Transverse colon (tissue), 4 donors: ENCODE measurements around the gene RPLP1. TPM values are rescaled to one million over a fixed set of nuclear protein-coding genes. Genes with fewer than 3 reads are reported as not detected.

ENCODE experiments used
- DNase-seq: peaks from one replicate; pipeline ENCODE4 v3.0.0-alpha.2; 2019
- H3K27ac ChIP-seq, 4 donors: fragments of 200-600 bp; sonication (generic); 2 replicates each; pipeline ENCODE4 v1.5.1; 2016 to 2018; ENCODE audit warnings: inconsistent platforms in 4 of 4
- H3K27me3 ChIP-seq: fragments of 200-600 bp; sonication (generic); 2 replicates; pipeline ENCODE4 v1.5.1; 2017; ENCODE audit warnings: inconsistent platforms
- H3K36me3 ChIP-seq, 4 donors: fragments of 200-600 bp; sonication (generic); 2 replicates each; pipeline ENCODE4 v1.5.1; 2017 to 2019; ENCODE audit warnings: inconsistent platforms in 4 of 4
- H3K4me1 ChIP-seq, 4 donors: fragments of 200-600 bp; sonication (generic); 2 replicates each; pipeline ENCODE4 v1.5.1; 2017 to 2020; ENCODE audit warnings: inconsistent platforms in 4 of 4
- H3K4me3 ChIP-seq, 4 donors: fragments of 200-600 bp; sonication (generic); 1 replicate in 1 of 4; 2 replicates in 3 of 4; pipeline versions ENCODE4 v1.5.1 to v1.6.1; 2017 to 2019; ENCODE audit warnings: inconsistent platforms in 4 of 4
- H3K9me3 ChIP-seq, 2 donors: fragments of 200-600 bp; sonication (generic); 2 replicates each; pipeline ENCODE4 v1.5.1; 2017 to 2019; ENCODE audit warnings: inconsistent platforms in 2 of 2
- EP300 ChIP-seq: sonication (generic); formaldehyde crosslinking; IDR thresholded peaks from one replicate; pipeline ENCODE4 v1.6.1; 2017; ENCODE audit warnings: antibody characterized with exemption, low read depth
- POLR2A ChIP-seq: fragments of 450-650 bp; IDR thresholded peaks from one replicate; pipeline ENCODE4 v1.6.1; 2016; ENCODE audit warnings: antibody characterized with exemption, mild to moderate bottlenecking, moderate library complexity
- POLR2AphosphoS5 ChIP-seq, 3 donors: sonication (generic); formaldehyde crosslinking; IDR thresholded peaks; one replicate each; pipeline ENCODE4 v1.6.1; 2016; ENCODE audit warnings: antibody characterized with exemption in 3 of 3
- WGBS, 2 donors: methylation state at CpG; one replicate each; pipeline ENCODE4 v1.1.5; 2018; ENCODE audit warnings: low coverage in 1 of 2; 5-methylcytosine and 5-hydroxymethylcytosine counted together
- in situ Hi-C, 4 donors: fragments of 200-750 bp; cut with MboI; loops; one replicate each; pipeline versions ENCODE4 v1.15.0 to v1.15.1; 2017; ENCODE audit warnings: low sequenced_read_pairs in 3 of 4, low pct_ligation_motif_present in 1 of 4, low pct_unique_long_range_greater_than_20kb in 1 of 4
- intact Hi-C: fragments of 100-400 bp; cut with DNase I; formaldehyde crosslinking; loops from one replicate; pipeline ENCODE4 v1.15.1; 2023; ENCODE audit warnings: low total_unique reads
- total RNA-seq, 4 donors: library from RNA; depleted of rRNA; stranded (reverse); fragments of >200 nt; gene quantifications; one replicate each; pipeline ENCODE4 v1.1.0, GENCODE V29; 2016
- TF ChIP-seq, protein P1 (sequence below), 5 experiments: fragments of 200-600 bp in 3 of 5; fragments of 450-650 bp in 2 of 5; sonication (generic) in 3 of 5; IDR thresholded peaks; 1 replicate in 2 of 5; 2 replicates in 3 of 5; pipeline ENCODE4 v1.5.1; 2016 to 2017; ENCODE audit warnings: antibody characterized with exemption in 5 of 5, inconsistent platforms in 3 of 5, mild to moderate bottlenecking in 2 of 5, moderate library complexity in 1 of 5

Gene RPLP1
- total RNA-seq, 4 donors from 2014 or later, result 279 to 742 (median 450) TPM

GRCh38 chr15:69433831-69434230 is 18.8 kb upstream of the RPLP1 start:
- H3K9me3 ChIP-seq, result no peaks in the 10 kb centered on the region
- H3K27me3 ChIP-seq, result no peaks in the 10 kb centered on the region
- H3K4me1 ChIP-seq, result no peaks in the 10 kb centered on the region
- TF ChIP-seq POLR2A (no peak), POLR2AphosphoS5 (IDR thresholded peaks at IDR 0.05) (no peak)
- WGBS, 2 donors, result 81 to 100% methylated on average over 1 of the region's 1 CpG
- H3K4me3 ChIP-seq, result no peak overlapping the region
- peaks cover 0 to 5% (median 0%) of the 10 kb centered on the region in 4 donors for H3K36me3 ChIP-seq
- no peak overlapping the region for H3K27ac ChIP-seq
- in situ Hi-C loops, result no loop called here
- no peak for DNase-seq
- intact Hi-C loops, result no loop called here

- DNase-seq, result no peak
- Histone ChIP-seq H3K4me1 (no peaks in the 10 kb centered on the region), H3K27me3 (no peaks in the 10 kb centered on the region), H3K9me3 (no peaks in the 10 kb centered on the region), H3K36me3 (peaks cover 0 to 5% (median 0%) of the 10 kb centered on the region in 4 donors), H3K4me3 (no peak overlapping the region), H3K27ac (no peak overlapping the region)
- in situ Hi-C loops, result no loop called here
- TF ChIP-seq EP300 (no peak), POLR2A (no peak), POLR2AphosphoS5 (IDR thresholded peaks at IDR 0.05) (no peak)
- TF ChIP-seq, protein P1, sequence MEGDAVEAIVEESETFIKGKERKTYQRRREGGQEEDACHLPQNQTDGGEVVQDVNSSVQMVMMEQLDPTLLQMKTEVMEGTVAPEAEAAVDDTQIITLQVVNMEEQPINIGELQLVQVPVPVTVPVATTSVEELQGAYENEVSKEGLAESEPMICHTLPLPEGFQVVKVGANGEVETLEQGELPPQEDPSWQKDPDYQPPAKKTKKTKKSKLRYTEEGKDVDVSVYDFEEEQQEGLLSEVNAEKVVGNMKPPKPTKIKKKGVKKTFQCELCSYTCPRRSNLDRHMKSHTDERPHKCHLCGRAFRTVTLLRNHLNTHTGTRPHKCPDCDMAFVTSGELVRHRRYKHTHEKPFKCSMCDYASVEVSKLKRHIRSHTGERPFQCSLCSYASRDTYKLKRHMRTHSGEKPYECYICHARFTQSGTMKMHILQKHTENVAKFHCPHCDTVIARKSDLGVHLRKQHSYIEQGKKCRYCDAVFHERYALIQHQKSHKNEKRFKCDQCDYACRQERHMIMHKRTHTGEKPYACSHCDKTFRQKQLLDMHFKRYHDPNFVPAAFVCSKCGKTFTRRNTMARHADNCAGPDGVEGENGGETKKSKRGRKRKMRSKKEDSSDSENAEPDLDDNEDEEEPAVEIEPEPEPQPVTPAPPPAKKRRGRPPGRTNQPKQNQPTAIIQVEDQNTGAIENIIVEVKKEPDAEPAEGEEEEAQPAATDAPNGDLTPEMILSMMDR (IDR thresholded peaks at IDR 0.05), result no peak
- 84 to 85% methylated on average over 5 of the region's 5 CpGs for WGBS, 2 donors
- intact Hi-C loops, result no loop called here
Observed at GRCh38 chr15:69434238-69434637, 18.4 kb upstream of the RPLP1 start.

- Histone ChIP-seq H3K27ac (no peak overlapping the region), H3K9me3 (no peaks in the 10 kb centered on the region), H3K4me3 (no peak overlapping the region), H3K27me3 (no peaks in the 10 kb centered on the region), H3K36me3 (peaks cover 0 to 5% (median 0%) of the 10 kb centered on the region in 4 donors), H3K4me1 (no peaks in the 10 kb centered on the region)
- in situ Hi-C loops (no loop called here), intact Hi-C loops (no loop called here)
- no peak for DNase-seq
- TF ChIP-seq EP300 (no peak), POLR2A (no peak), POLR2AphosphoS5 (IDR thresholded peaks at IDR 0.05) (no peak)
- TF ChIP-seq, protein P1 (IDR thresholded peaks at IDR 0.05), result no peak
- WGBS, 2 donors, result 92 to 96% methylated on average over 5 to 18 of the region's 18 CpGs
Observed at GRCh38 chr15:69434679-69435078, 17.9 kb upstream of the RPLP1 start.

- Histone ChIP-seq H3K4me1 (no peaks in the 10 kb centered on the region), H3K27ac (no peak overlapping the region), H3K9me3 (no peaks in the 10 kb centered on the region), H3K36me3 (peaks cover 0 to 5% (median 0%) of the 10 kb centered on the region in 4 donors), H3K4me3 (no peak overlapping the region), H3K27me3 (no peaks in the 10 kb centered on the region)
- TF ChIP-seq POLR2A (no peak), EP300 (no peak), POLR2AphosphoS5 (IDR thresholded peaks at IDR 0.05) (no peak)
- TF ChIP-seq, protein P1 (IDR thresholded peaks at IDR 0.05), result no peak
- DNase-seq, result no peak
- in situ Hi-C loops (no loop called here), intact Hi-C loops (no loop called here)
- 91 to 97% methylated on average over 4 of the region's 4 CpGs for WGBS, 2 donors
Observed at GRCh38 chr15:69435985-69436384, 16.6 kb upstream of the RPLP1 start.

GRCh38 chr15:69436951-69437350 is 15.7 kb upstream of the RPLP1 start:
- 80 to 93% methylated on average over 2 to 4 of the region's 4 CpGs for WGBS, 2 donors
- DNase-seq, result no peak
- intact Hi-C loops, result no loop called here
- Histone ChIP-seq H3K9me3 (no peaks in the 10 kb centered on the region), H3K4me1 (no peaks in the 10 kb centered on the region), H3K4me3 (no peak overlapping the region), H3K27me3 (no peaks in the 10 kb centered on the region), H3K36me3 (peaks cover 0 to 5% (median 0%) of the 10 kb centered on the region in 4 donors), H3K27ac (no peak overlapping the region)
- in situ Hi-C loops, result no loop called here
- no peak for TF ChIP-seq POLR2A
- TF ChIP-seq, protein P1 (IDR thresholded peaks at IDR 0.05), result no peak
- no peak for TF ChIP-seq EP300
- no peak for TF ChIP-seq POLR2AphosphoS5 (IDR thresholded peaks at IDR 0.05)
